Measurements from ENCODE around the gene TECPR2. TPM values are rescaled to one million over a fixed set of nuclear protein-coding genes. Genes with fewer than 3 reads are reported as not detected.
A peak's percentile ranks its signal among the peaks of the same experiment; 100 is the strongest.

TECPR2 gene
- total RNA-seq, 1 experiment from 2014 or later = 21.3 TPM

DNA sequence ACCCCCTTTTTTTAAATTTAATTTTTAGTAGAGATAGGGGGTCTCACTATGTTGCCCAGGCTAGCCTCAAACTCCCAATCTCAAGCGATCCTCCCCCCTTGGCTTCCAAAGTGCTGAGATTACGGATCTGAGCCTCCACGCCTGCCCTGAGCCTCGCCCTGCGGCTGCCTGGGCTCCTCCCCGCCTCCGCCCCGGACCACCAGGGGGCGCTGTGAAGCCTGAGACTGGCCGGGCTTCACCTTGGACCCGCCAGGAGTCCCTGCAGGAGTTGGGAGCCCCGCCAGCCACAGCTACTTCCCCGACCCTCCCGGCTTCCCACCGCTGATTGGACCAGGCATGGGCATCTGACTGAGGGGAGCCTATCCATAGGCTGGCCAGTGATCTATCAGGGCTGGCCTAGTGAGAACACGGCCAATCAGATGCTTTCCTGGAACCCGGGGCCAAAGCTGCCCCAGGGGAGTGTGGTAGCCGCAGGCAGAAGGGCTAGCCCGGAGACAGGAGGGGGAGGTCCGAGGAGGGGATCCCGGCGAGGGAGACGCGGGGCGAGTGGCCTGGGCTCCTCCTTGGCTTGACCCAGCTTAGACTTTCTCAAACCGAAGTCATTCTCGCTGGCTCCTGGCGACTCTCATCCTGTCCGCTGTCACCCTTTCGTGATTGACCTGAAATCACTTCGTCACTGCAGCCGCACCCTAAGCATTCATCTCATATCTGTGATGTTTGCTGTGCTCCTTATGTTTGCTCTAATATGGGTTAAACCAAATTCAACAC, 161.9 kb downstream of the TECPR2 start (continued):
- TF ChIP-seq, protein P1, sequence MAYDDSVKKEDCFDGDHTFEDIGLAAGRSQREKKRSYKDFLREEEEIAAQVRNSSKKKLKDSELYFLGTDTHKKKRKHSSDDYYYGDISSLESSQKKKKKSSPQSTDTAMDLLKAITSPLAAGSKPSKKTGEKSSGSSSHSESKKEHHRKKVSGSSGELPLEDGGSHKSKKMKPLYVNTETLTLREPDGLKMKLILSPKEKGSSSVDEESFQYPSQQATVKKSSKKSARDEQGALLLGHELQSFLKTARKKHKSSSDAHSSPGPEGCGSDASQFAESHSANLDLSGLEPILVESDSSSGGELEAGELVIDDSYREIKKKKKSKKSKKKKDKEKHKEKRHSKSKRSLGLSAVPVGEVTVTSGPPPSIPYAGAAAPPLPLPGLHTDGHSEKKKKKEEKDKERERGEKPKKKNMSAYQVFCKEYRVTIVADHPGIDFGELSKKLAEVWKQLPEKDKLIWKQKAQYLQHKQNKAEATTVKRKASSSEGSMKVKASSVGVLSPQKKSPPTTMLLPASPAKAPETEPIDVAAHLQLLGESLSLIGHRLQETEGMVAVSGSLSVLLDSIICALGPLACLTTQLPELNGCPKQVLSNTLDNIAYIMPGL (CRISPR knock-in tag; IDR thresholded peaks at IDR 0.05) = peak; percentile 90
- TF ChIP-seq KAT7 (CRISPR knock-in tag; IDR thresholded peaks at IDR 0.05; ENCODE audit: borderline replicate concordance) = 0 out of 2 replicates have a peak, but pooled peaks have one; percentile 89
- TF ChIP-seq, protein P2, sequence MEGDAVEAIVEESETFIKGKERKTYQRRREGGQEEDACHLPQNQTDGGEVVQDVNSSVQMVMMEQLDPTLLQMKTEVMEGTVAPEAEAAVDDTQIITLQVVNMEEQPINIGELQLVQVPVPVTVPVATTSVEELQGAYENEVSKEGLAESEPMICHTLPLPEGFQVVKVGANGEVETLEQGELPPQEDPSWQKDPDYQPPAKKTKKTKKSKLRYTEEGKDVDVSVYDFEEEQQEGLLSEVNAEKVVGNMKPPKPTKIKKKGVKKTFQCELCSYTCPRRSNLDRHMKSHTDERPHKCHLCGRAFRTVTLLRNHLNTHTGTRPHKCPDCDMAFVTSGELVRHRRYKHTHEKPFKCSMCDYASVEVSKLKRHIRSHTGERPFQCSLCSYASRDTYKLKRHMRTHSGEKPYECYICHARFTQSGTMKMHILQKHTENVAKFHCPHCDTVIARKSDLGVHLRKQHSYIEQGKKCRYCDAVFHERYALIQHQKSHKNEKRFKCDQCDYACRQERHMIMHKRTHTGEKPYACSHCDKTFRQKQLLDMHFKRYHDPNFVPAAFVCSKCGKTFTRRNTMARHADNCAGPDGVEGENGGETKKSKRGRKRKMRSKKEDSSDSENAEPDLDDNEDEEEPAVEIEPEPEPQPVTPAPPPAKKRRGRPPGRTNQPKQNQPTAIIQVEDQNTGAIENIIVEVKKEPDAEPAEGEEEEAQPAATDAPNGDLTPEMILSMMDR (IDR thresholded peaks at IDR 0.05) = peak; percentile 90
- peak; percentile 99 for TF ChIP-seq ZNF423 (CRISPR knock-in tag; IDR thresholded peaks at IDR 0.05)
- no peak for TF ChIP-seq ZNF416 (CRISPR knock-in tag; IDR thresholded peaks at IDR 0.05)
- TF ChIP-seq GTF2I (CRISPR knock-in tag; conservative IDR thresholded peaks at IDR 0.05) = peak; percentile 84
- TF ChIP-seq, protein P3, sequence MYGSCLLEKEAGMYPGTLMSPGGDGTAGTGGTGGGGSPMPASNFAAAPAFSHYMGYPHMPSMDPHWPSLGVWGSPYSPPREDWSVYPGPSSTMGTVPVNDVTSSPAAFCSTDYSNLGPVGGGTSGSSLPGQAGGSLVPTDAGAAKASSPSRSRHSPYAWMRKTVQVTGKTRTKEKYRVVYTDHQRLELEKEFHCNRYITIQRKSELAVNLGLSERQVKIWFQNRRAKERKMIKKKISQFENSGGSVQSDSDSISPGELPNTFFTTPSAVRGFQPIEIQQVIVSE (CRISPR knock-in tag; IDR thresholded peaks at IDR 0.05; ENCODE audit: borderline replicate concordance) = no peak
- TF ChIP-seq, protein P4, sequence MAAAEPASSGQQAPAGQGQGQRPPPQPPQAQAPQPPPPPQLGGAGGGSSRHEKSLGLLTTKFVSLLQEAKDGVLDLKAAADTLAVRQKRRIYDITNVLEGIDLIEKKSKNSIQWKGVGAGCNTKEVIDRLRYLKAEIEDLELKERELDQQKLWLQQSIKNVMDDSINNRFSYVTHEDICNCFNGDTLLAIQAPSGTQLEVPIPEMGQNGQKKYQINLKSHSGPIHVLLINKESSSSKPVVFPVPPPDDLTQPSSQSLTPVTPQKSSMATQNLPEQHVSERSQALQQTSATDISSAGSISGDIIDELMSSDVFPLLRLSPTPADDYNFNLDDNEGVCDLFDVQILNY (CRISPR knock-in tag; IDR thresholded peaks at IDR 0.05) = no peak
- TF ChIP-seq SMAD3 (CRISPR knock-in tag; IDR thresholded peaks at IDR 0.05; ENCODE audit: borderline replicate concordance) = peak; percentile 14; the same call in 1 of the 2 replicates
- TF ChIP-seq, protein P5, sequence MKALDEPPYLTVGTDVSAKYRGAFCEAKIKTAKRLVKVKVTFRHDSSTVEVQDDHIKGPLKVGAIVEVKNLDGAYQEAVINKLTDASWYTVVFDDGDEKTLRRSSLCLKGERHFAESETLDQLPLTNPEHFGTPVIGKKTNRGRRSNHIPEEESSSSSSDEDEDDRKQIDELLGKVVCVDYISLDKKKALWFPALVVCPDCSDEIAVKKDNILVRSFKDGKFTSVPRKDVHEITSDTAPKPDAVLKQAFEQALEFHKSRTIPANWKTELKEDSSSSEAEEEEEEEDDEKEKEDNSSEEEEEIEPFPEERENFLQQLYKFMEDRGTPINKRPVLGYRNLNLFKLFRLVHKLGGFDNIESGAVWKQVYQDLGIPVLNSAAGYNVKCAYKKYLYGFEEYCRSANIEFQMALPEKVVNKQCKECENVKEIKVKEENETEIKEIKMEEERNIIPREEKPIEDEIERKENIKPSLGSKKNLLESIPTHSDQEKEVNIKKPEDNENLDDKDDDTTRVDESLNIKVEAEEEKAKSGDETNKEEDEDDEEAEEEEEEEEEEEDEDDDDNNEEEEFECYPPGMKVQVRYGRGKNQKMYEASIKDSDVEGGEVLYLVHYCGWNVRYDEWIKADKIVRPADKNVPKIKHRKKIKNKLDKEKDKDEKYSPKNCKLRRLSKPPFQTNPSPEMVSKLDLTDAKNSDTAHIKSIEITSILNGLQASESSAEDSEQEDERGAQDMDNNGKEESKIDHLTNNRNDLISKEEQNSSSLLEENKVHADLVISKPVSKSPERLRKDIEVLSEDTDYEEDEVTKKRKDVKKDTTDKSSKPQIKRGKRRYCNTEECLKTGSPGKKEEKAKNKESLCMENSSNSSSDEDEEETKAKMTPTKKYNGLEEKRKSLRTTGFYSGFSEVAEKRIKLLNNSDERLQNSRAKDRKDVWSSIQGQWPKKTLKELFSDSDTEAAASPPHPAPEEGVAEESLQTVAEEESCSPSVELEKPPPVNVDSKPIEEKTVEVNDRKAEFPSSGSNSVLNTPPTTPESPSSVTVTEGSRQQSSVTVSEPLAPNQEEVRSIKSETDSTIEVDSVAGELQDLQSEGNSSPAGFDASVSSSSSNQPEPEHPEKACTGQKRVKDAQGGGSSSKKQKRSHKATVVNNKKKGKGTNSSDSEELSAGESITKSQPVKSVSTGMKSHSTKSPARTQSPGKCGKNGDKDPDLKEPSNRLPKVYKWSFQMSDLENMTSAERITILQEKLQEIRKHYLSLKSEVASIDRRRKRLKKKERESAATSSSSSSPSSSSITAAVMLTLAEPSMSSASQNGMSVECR (CRISPR knock-in tag; IDR thresholded peaks at IDR 0.05; ENCODE audit: borderline replicate concordance) = no peak

DNA sequence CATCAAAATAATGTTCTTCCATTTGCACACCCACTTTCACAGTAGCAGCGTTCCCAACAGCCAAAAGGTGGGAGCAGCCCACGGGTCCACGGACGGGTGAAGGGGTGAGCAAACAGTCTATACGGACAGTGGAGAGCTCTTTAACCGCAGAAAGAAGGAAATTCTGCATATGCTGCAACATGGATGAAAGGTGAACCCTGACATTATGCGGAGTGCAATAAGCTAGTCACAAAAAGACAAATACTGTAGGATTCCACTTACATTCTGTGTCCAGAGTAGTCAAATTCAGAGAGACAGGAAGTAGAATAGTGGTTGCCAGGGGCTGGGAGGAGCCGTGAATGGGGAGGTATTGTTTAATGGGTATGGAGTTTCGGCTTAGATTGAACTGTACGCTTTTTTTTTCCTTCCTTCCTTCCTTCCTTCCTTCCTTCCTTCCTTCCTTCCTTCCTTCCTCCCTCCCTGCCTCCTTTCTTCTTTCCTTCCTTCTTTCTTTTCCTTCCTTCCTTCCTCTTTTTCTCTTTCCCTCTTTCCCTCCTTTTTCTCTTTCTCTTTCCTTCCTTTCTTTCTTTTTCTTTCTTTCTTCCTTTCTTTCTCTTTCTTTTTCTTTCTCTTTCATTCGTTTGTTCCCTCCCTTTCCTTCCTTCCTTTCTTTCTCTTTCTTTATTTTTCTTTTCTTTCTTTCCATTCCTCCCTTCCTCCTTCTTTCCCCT, 162.6 kb downstream of the TECPR2 start:
- Mint-ChIP-seq H3K36me3 (no peaks in the 10 kb centered on the region), H3K4me3 (peak overlapping the region; percentile 80), H3K27me3 (ENCODE audit: low read depth) (no peaks in the 10 kb centered on the region; the same call in none of the 2 replicates), H3K27ac (peak overlapping the region; percentile 87), H3K9me3 (no peaks in the 10 kb centered on the region), H3K4me1 (peaks cover 20% of the 10 kb centered on the region)
- DNase-seq (ENCODE audit: low spot score) (no peak), ATAC-seq (no peak)
- CTCF ChIA-PET = interaction anchor here (0.5 to 3.3 kb wide), 47 partner anchors 9 to 399 kb away, joined by 3 to 26 read pairs (median 4); partner anchors contain the start of gene ANKRD9
- POLR2A ChIA-PET = interaction anchor here (0.6 to 1.3 kb wide), 5 partner anchors 43 to 69 kb away, joined by 3 to 8 read pairs (median 3); no protein-coding TSS in a partner anchor
- TF ChIP-seq, protein P6, sequence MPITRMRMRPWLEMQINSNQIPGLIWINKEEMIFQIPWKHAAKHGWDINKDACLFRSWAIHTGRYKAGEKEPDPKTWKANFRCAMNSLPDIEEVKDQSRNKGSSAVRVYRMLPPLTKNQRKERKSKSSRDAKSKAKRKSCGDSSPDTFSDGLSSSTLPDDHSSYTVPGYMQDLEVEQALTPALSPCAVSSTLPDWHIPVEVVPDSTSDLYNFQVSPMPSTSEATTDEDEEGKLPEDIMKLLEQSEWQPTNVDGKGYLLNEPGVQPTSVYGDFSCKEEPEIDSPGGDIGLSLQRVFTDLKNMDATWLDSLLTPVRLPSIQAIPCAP (CRISPR knock-in tag; IDR thresholded peaks at IDR 0.05) = peak; percentile 46; the same call in 1 of the 2 replicates
- TF ChIP-seq, protein P7, sequence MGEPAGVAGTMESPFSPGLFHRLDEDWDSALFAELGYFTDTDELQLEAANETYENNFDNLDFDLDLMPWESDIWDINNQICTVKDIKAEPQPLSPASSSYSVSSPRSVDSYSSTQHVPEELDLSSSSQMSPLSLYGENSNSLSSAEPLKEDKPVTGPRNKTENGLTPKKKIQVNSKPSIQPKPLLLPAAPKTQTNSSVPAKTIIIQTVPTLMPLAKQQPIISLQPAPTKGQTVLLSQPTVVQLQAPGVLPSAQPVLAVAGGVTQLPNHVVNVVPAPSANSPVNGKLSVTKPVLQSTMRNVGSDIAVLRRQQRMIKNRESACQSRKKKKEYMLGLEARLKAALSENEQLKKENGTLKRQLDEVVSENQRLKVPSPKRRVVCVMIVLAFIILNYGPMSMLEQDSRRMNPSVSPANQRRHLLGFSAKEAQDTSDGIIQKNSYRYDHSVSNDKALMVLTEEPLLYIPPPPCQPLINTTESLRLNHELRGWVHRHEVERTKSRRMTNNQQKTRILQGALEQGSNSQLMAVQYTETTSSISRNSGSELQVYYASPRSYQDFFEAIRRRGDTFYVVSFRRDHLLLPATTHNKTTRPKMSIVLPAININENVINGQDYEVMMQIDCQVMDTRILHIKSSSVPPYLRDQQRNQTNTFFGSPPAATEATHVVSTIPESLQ (CRISPR knock-in tag; IDR thresholded peaks at IDR 0.05) = no peak
- TF ChIP-seq, protein P8, sequence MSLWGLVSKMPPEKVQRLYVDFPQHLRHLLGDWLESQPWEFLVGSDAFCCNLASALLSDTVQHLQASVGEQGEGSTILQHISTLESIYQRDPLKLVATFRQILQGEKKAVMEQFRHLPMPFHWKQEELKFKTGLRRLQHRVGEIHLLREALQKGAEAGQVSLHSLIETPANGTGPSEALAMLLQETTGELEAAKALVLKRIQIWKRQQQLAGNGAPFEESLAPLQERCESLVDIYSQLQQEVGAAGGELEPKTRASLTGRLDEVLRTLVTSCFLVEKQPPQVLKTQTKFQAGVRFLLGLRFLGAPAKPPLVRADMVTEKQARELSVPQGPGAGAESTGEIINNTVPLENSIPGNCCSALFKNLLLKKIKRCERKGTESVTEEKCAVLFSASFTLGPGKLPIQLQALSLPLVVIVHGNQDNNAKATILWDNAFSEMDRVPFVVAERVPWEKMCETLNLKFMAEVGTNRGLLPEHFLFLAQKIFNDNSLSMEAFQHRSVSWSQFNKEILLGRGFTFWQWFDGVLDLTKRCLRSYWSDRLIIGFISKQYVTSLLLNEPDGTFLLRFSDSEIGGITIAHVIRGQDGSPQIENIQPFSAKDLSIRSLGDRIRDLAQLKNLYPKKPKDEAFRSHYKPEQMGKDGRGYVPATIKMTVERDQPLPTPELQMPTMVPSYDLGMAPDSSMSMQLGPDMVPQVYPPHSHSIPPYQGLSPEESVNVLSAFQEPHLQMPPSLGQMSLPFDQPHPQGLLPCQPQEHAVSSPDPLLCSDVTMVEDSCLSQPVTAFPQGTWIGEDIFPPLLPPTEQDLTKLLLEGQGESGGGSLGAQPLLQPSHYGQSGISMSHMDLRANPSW (CRISPR knock-in tag; conservative IDR thresholded peaks at IDR 0.05; ENCODE audit: low read depth) = no peak
- TF ChIP-seq, protein P9, sequence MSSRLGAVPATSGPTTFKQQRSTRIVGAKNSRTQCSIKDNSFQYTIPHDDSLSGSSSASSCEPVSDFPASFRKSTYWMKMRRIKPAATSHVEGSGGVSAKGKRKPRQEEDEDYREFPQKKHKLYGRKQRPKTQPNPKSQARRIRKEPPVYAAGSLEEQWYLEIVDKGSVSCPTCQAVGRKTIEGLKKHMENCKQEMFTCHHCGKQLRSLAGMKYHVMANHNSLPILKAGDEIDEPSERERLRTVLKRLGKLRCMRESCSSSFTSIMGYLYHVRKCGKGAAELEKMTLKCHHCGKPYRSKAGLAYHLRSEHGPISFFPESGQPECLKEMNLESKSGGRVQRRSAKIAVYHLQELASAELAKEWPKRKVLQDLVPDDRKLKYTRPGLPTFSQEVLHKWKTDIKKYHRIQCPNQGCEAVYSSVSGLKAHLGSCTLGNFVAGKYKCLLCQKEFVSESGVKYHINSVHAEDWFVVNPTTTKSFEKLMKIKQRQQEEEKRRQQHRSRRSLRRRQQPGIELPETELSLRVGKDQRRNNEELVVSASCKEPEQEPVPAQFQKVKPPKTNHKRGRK (CRISPR knock-in tag; IDR thresholded peaks at IDR 0.05; ENCODE audit: borderline replicate concordance) = peak; percentile 96
